ENCODE results near the gene PPP1R14C. TPM values are rescaled to one million over a fixed set of nuclear protein-coding genes. Genes with fewer than 3 reads are reported as not detected.

PPP1R14C gene
- total and polyA plus RNA-seq, 2 of the 13 experiments (the other 11 are each of a cell fraction or from before 2014, with no cell fraction given), result not detected

GRCh38 chr6:150263765-150264404, 121.0 kb downstream of the PPP1R14C start:
- H4K20me1 ChIP-seq (ENCODE audit: insufficient read depth, low read length), result no peaks in the 10 kb centered on the region
- BruUV-seq (replicated peaks), result no TSS peak
- DNase-seq (ENCODE audit: low spot score), result no peak
- POLR2A ChIA-PET, result no interaction called here
- H3K36me3 ChIP-seq (replicated peaks in 1 of 2; ENCODE audit: control insufficient read depth in 1 of 2, insufficient read depth in 2 of 2, low read length in 2 of 2), result no peaks in the 10 kb centered on the region
- H3K9ac ChIP-seq (ENCODE audit: insufficient read depth, low read depth, low read length), result no peak overlapping the region
- no peaks in the 10 kb centered on the region for H3K9me3 ChIP-seq (ENCODE audit: low read length)
- TF ChIP-seq ZBTB42 (CRISPR knock-in tag; IDR thresholded peaks at IDR 0.05), result no peak
- TF ChIP-seq ZNF746 (CRISPR knock-in tag; IDR thresholded peaks at IDR 0.05), result no peak
- TF ChIP-seq CEBPG (CRISPR knock-in tag; IDR thresholded peaks at IDR 0.05), result no peak
- TF ChIP-seq DZIP1 (CRISPR knock-in tag; IDR thresholded peaks at IDR 0.05), result no peak
- TF ChIP-seq MNT (IDR thresholded peaks at IDR 0.05), result 0 out of 2 replicates have a peak, but pooled peaks have one; percentile 2
- TF ChIP-seq DNMT1 (CRISPR knock-in tag; IDR thresholded peaks at IDR 0.05), result 0 out of 2 replicates have a peak, but pooled peaks have one; percentile 31
- no peak for TF ChIP-seq KAT8 (CRISPR knock-in tag; IDR thresholded peaks at IDR 0.05)
- no peak for TF ChIP-seq ZNF317 (CRISPR knock-in tag; IDR thresholded peaks at IDR 0.05)
- no peak for TF ChIP-seq JUND (CRISPR knock-in tag; IDR thresholded peaks at IDR 0.05)
- no peak for TF ChIP-seq ZNF546 (CRISPR knock-in tag; conservative IDR thresholded peaks at IDR 0.05)
- no peak for TF ChIP-seq KLF16 (CRISPR knock-in tag; IDR thresholded peaks at IDR 0.05)
- TF ChIP-seq KLF6 (CRISPR knock-in tag; IDR thresholded peaks at IDR 0.05), result no peak
- no peak for TF ChIP-seq NAIF1 (CRISPR knock-in tag; IDR thresholded peaks at IDR 0.05; ENCODE audit: borderline replicate concordance)
- no peak overlapping the region for H3K4me2 ChIP-seq (ENCODE audit: low read depth, low read length)
- intact Hi-C loops (cut with micrococcal nuclease; ENCODE audit: unreplicated experiment) (no loop called here), in situ Hi-C loops (cut with HindIII; ENCODE audit: extremely low pct_ligation_motif_present, low pct_unique_long_range_greater_than_20kb) (no loop called here)
- no peak overlapping the region for H2AFZ ChIP-seq (ENCODE audit: low read length)
- 74% methylated on average over 12 of the region's 19 CpGs for WGBS (ENCODE audit: low lambda C conversion rate)
- no peaks in the 10 kb centered on the region for H3K79me2 ChIP-seq (ENCODE audit: insufficient read depth, low read length)
- peaks cover 0 to 2% of the 10 kb centered on the region in 2 experiments; a peak in 1 of 5 replicates for H3K27me3 ChIP-seq (ENCODE audit: control insufficient read depth in 1 of 2, insufficient read depth in 2 of 2, low read length in 2 of 2)
- no peak for FAIRE-seq
- H3K4me3 ChIP-seq (replicated peaks in 1 of 3; ENCODE audit: insufficient read depth in 1 of 3, low read depth in 2 of 3, low read length in 3 of 3), result no peak overlapping the region
- H3K4me1 ChIP-seq (ENCODE audit: insufficient read depth, low read length), result no peaks in the 10 kb centered on the region
- ATAC-seq, result no peak
- CTCF ChIA-PET (ENCODE audit: low intra/inter-chr PET ratio, low total read pairs), result no interaction called here
- H3K27ac ChIP-seq (ENCODE audit: extremely low read length, insufficient read depth, low read length), result no peak overlapping the region

Data from HepG2 (cell line).